HG02970 (cell line): Measurements from ENCODE around the gene AGAP1.
"Not testable (repeated sequence)": the region's sequence is repeated elsewhere in the genome, so short reads cannot be mapped to it uniquely, and the experiment has no call there.

Experiments
- ATAC-seq: cut with Tn5 transposase; IDR thresholded peaks from one replicate; pipeline ENCODE4 v1.9.1; 2021; ENCODE audit warnings: mild to moderate bottlenecking, moderate library complexity, moderate number of reproducible peaks; ENCODE audit not compliant: unreplicated experiment, low FRiP score

Gene AGAP1

GRCh38 chr2:236117401-236117800 is 623.6 kb downstream of the AGAP1 start:
- ATAC-seq: no peak

- ATAC-seq: no peak
Measured at GRCh38 chr2:236117861-236118269, 624.0 kb downstream of the AGAP1 start.

GRCh38 chr2:236119003-236119402 is 625.2 kb downstream of the AGAP1 start:
- ATAC-seq: no peak

- no peak for ATAC-seq
Measured at GRCh38 chr2:236119476-236119875, 625.6 kb downstream of the AGAP1 start.

- no peak for ATAC-seq
Measured at GRCh38 chr2:236120141-236120601, 626.3 kb downstream of the AGAP1 start.

GRCh38 chr2:236120829-236121228 is 627.0 kb downstream of the AGAP1 start:
- ATAC-seq: no peak

- ATAC-seq: no peak
Measured at GRCh38 chr2:236121546-236121945, 627.7 kb downstream of the AGAP1 start.

GRCh38 chr2:236122236-236122635 is 628.4 kb downstream of the AGAP1 start:
- no peak for ATAC-seq

GRCh38 chr2:236123716-236124115 is 629.9 kb downstream of the AGAP1 start:
- no peak for ATAC-seq

- no peak for ATAC-seq
Measured at GRCh38 chr2:236124182-236124893, 630.5 kb downstream of the AGAP1 start.

- ATAC-seq: no peak
Measured at GRCh38 chr2:236125541-236125940, 631.7 kb downstream of the AGAP1 start.

- no peak for ATAC-seq
Measured at GRCh38 chr2:236127010-236127409, 633.2 kb downstream of the AGAP1 start.

GRCh38 chr2:236128321-236128720 is 634.5 kb downstream of the AGAP1 start:
- ATAC-seq: no peak

GRCh38 chr2:236129935-236130334 is 636.1 kb downstream of the AGAP1 start:
- ATAC-seq: no peak

GRCh38 chr2:236130349-236130998 is 636.6 kb downstream of the AGAP1 start:
- ATAC-seq: no peak

- no peak for ATAC-seq
Measured at GRCh38 chr2:236131073-236131692, 637.3 kb downstream of the AGAP1 start.

GRCh38 chr2:236133410-236134012 is 639.7 kb downstream of the AGAP1 start:
- ATAC-seq: no peak

GRCh38 chr2:236136538-236136937 is 642.7 kb downstream of the AGAP1 start:
- no peak for ATAC-seq

- ATAC-seq: no peak
Measured at GRCh38 chr2:236137066-236137465, 643.2 kb downstream of the AGAP1 start.

- not testable (repeated sequence) for ATAC-seq
Measured at GRCh38 chr2:236141616-236142015, 647.8 kb downstream of the AGAP1 start.

- ATAC-seq: no peak
Measured at GRCh38 chr2:236143811-236144210, 650.0 kb downstream of the AGAP1 start.
